Endothelial cell (in vitro differentiated cells): Measurements from ENCODE around the gene SNRPB. TPM values are rescaled to one million over a fixed set of nuclear protein-coding genes. Genes with fewer than 3 reads are reported as not detected.
A peak's percentile ranks its signal among the peaks of the same experiment; 100 is the strongest.

Source experiments
- DNase-seq: peaks from one replicate; pipeline ENCODE4 v3.0.0; 2021; ENCODE audit warnings: low spot score
- H3K27ac Mint-ChIP-seq: one replicate; pipeline ENCODE4 v1.8.0; 2021; ENCODE audit warnings: mixed read lengths, inconsistent platforms; ENCODE audit not compliant: unreplicated experiment
- H3K27me3 Mint-ChIP-seq: one replicate; pipeline ENCODE4 v1.8.0; 2021; ENCODE audit warnings: mild to moderate bottlenecking, moderate library complexity, mixed read lengths, inconsistent platforms; ENCODE audit not compliant: unreplicated experiment
- H3K36me3 Mint-ChIP-seq: one replicate; pipeline ENCODE4 v1.8.0; 2021; ENCODE audit warnings: mild to moderate bottlenecking, low read depth, mixed read lengths, inconsistent platforms; ENCODE audit not compliant: unreplicated experiment
- H3K4me1 Mint-ChIP-seq: one replicate; pipeline ENCODE4 v1.8.0; 2021; ENCODE audit warnings: mild to moderate bottlenecking, mixed read lengths, inconsistent platforms; ENCODE audit not compliant: unreplicated experiment
- H3K4me3 Mint-ChIP-seq: one replicate; pipeline ENCODE4 v1.8.0; 2021; ENCODE audit warnings: mild to moderate bottlenecking, mixed read lengths, inconsistent platforms; ENCODE audit not compliant: unreplicated experiment
- H3K9me3 Mint-ChIP-seq: one replicate; pipeline ENCODE4 v1.8.0; 2021; ENCODE audit warnings: mixed read lengths, inconsistent platforms; ENCODE audit not compliant: unreplicated experiment
- CTCF ChIP-seq: fragments of 200-600 bp; sonication (generic); IDR thresholded peaks from one replicate; pipeline ENCODE4 v1.5.0; 2021; ENCODE audit warnings: antibody characterized with exemption; ENCODE audit not compliant: unreplicated experiment
- total RNA-seq: library from RNA; stranded (reverse); fragmentation: NEBNext Ultra II Directional; extraction: Animal tissue kit (Norgen Biotek cat#: 25700); gene quantifications from one replicate; pipeline ENCODE4 v1.2.1, GENCODE V29; 2021; ENCODE audit not compliant: unreplicated experiment

Gene SNRPB
- total RNA-seq, 1 donor from 2014 or later: 195 TPM

GRCh38 chr20:2467412-2467811 is 3.2 kb downstream of the SNRPB start:
- H3K36me3 Mint-ChIP-seq: peaks cover 50% of the 10 kb centered on the region
- peaks cover 33% of the 10 kb centered on the region for H3K4me1 Mint-ChIP-seq
- H3K4me3 Mint-ChIP-seq: peak overlapping the region; percentile 10
- TF ChIP-seq CTCF: no peak
- H3K9me3 Mint-ChIP-seq: no peaks in the 10 kb centered on the region
- peaks cover 15% of the 10 kb centered on the region for H3K27me3 Mint-ChIP-seq
- DNase-seq: no peak
- no peak overlapping the region for H3K27ac Mint-ChIP-seq

GRCh38 chr20:2465100-2465499 is 5.5 kb downstream of the SNRPB start:
- no peak overlapping the region for H3K27ac Mint-ChIP-seq
- peaks cover 21% of the 10 kb centered on the region for H3K4me1 Mint-ChIP-seq
- no peaks in the 10 kb centered on the region for H3K9me3 Mint-ChIP-seq
- no peak overlapping the region for H3K4me3 Mint-ChIP-seq
- no peak for DNase-seq
- TF ChIP-seq CTCF: no peak
- H3K36me3 Mint-ChIP-seq: peaks cover 50% of the 10 kb centered on the region
- peaks cover 2% of the 10 kb centered on the region for H3K27me3 Mint-ChIP-seq

- Mint-ChIP-seq H3K4me1 (peaks cover 11% of the 10 kb centered on the region), H3K27ac (no peak overlapping the region), H3K27me3 (peaks cover 1% of the 10 kb centered on the region), H3K4me3 (no peak overlapping the region), H3K36me3 (peaks cover 47% of the 10 kb centered on the region), H3K9me3 (no peaks in the 10 kb centered on the region)
- DNase-seq: no peak
- no peak for TF ChIP-seq CTCF
Measured at GRCh38 chr20:2463616-2464365, 6.8 kb downstream of the SNRPB start.

- Mint-ChIP-seq H3K4me1 (peaks cover 3% of the 10 kb centered on the region), H3K27me3 (peaks cover 1% of the 10 kb centered on the region), H3K4me3 (no peak overlapping the region), H3K9me3 (no peaks in the 10 kb centered on the region), H3K27ac (no peak overlapping the region), H3K36me3 (peaks cover 42% of the 10 kb centered on the region)
- TF ChIP-seq CTCF: no peak
- no peak for DNase-seq
Measured at GRCh38 chr20:2462484-2462883, 8.1 kb downstream of the SNRPB start.

- H3K27me3 Mint-ChIP-seq: no peaks in the 10 kb centered on the region
- H3K4me1 Mint-ChIP-seq: peaks cover 4% of the 10 kb centered on the region
- H3K4me3 Mint-ChIP-seq: no peak overlapping the region
- no peaks in the 10 kb centered on the region for H3K9me3 Mint-ChIP-seq
- no peak overlapping the region for H3K27ac Mint-ChIP-seq
- peaks cover 31% of the 10 kb centered on the region for H3K36me3 Mint-ChIP-seq
- no peak for DNase-seq
- no peak for TF ChIP-seq CTCF
Measured at GRCh38 chr20:2460752-2461424, 9.7 kb downstream of the SNRPB start.
